Type B pancreatic cell (in vitro differentiated cells): Measurements from ENCODE around the gene HIVEP2. TPM values are rescaled to one million over a fixed set of nuclear protein-coding genes. Genes with fewer than 3 reads are reported as not detected.
A peak's percentile ranks its signal among the peaks of the same experiment; 100 is the strongest.

Experiments used
- DNase-seq: peaks from one replicate; pipeline ENCODE4 v3.0.0; 2021; ENCODE audit warnings: mixed read lengths; ENCODE audit not compliant: unreplicated experiment; ENCODE audit errors: extremely low spot score
- H3K27ac Mint-ChIP-seq: 2 replicates; pipeline ENCODE4 v1.8.0; 2021; ENCODE audit warnings: mild to moderate bottlenecking, mixed read lengths
- H3K27me3 Mint-ChIP-seq: 2 replicates; pipeline ENCODE4 v1.8.0; 2021; ENCODE audit warnings: mixed read lengths
- H3K36me3 Mint-ChIP-seq: 2 replicates; pipeline ENCODE4 v1.8.0; 2021; ENCODE audit warnings: mixed read lengths
- H3K4me1 Mint-ChIP-seq: one replicate; pipeline ENCODE4 v1.8.0; 2021; ENCODE audit warnings: mixed read lengths; ENCODE audit not compliant: unreplicated experiment
- H3K4me3 Mint-ChIP-seq: 2 replicates; pipeline ENCODE4 v1.8.0; 2021; ENCODE audit warnings: mild to moderate bottlenecking, mixed read lengths
- H3K9me3 Mint-ChIP-seq: 2 replicates; pipeline ENCODE4 v1.8.0; 2021; ENCODE audit warnings: mixed read lengths
- CTCF ChIP-seq: fragments of 200-600 bp; sonication (generic); conservative IDR thresholded peaks from 2 replicates; pipeline ENCODE4 v1.5.0; 2021; ENCODE audit warnings: antibody characterized with exemption, mild to moderate bottlenecking
- total RNA-seq: library from RNA; stranded (reverse); gene quantifications from 2 replicates; pipeline ENCODE4 v1.2.1, GENCODE V29; 2021; ENCODE audit warnings: low replicate concordance

Gene HIVEP2
- total RNA-seq, 1 donor from 2014 or later, result 12.3 TPM

- no peak for DNase-seq
- Mint-ChIP-seq H3K4me3 (no peak overlapping the region), H3K27me3 (no peaks in the 10 kb centered on the region), H3K4me1 (peaks cover 8% of the 10 kb centered on the region), H3K9me3 (no peaks in the 10 kb centered on the region), H3K36me3 (no peaks in the 10 kb centered on the region), H3K27ac (no peak overlapping the region)
- TF ChIP-seq CTCF, result no peak
Observed at GRCh38 chr6:142830807-142831206, 114.2 kb downstream of the HIVEP2 start.

DNA sequence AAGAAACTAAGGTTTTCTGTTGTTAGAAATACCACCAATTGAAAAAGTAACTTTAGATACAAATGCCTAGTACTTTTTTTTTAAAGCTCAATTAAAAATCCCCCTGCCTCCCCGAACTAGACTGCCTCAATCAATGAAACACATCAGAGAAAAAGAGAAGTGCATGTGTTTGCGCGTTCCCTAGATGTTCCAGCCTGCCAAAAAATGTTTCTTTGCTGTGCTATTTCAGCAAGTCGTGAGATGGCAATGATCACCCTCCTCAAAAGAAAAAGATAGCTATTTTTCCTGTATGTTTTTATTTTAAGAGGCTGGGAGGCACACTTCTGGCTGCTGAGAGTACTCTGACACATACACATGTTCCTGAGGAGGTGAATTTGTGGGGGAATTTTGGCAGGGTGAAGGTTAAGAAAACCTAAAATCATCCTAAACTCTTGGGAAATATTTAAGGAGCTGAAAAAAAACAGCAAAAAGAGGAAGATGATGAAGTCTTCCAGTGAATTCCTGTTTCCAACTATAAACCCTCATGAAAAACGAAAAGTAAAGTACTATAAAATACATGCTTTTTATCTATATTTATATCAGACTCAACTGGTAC, 114.8 kb downstream of the HIVEP2 start:
- TF ChIP-seq CTCF, result no peak
- Mint-ChIP-seq H3K36me3 (no peaks in the 10 kb centered on the region), H3K27ac (no peak overlapping the region), H3K4me3 (no peak overlapping the region), H3K9me3 (no peaks in the 10 kb centered on the region), H3K4me1 (peaks cover 8% of the 10 kb centered on the region), H3K27me3 (no peaks in the 10 kb centered on the region)
- DNase-seq, result no peak

DNA sequence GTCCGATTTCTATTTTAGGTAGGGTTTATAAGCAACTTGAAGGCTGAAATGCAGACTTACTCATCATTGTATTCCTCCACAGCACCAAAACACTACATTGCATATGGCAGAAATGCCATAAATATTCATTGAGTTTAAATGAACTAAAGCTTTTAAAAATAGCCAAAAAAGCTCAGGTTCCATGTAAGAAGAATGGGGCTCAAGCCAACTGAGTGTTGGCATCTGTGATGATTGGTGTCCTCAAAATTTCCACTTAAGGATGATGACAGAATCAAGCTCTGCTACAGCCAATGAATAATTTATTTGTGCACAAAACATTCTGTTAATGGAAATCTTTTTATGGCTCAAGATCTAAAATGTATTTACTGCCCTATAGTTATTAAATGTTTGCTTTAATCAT, 115.4 kb downstream of the HIVEP2 start:
- Mint-ChIP-seq H3K9me3 (no peaks in the 10 kb centered on the region), H3K27me3 (no peaks in the 10 kb centered on the region), H3K4me1 (peaks cover 10% of the 10 kb centered on the region), H3K36me3 (no peaks in the 10 kb centered on the region), H3K4me3 (no peak overlapping the region), H3K27ac (no peak overlapping the region)
- DNase-seq, result no peak
- no peak for TF ChIP-seq CTCF

GRCh38 chr6:142827991-142828390, 117.0 kb downstream of the HIVEP2 start:
- no peak for DNase-seq

GRCh38 chr6:142827369-142827768, 117.6 kb downstream of the HIVEP2 start:
- no peaks in the 10 kb centered on the region for H3K27me3 Mint-ChIP-seq
- TF ChIP-seq CTCF, result no peak

More at GRCh38 chr6:142827991-142828390, 117.0 kb downstream of the HIVEP2 start:
- Mint-ChIP-seq H3K27me3 (no peaks in the 10 kb centered on the region), H3K36me3 (peaks cover 3% of the 10 kb centered on the region), H3K4me3 (no peak overlapping the region), H3K27ac (peak overlapping the region; percentile 6), H3K9me3 (no peaks in the 10 kb centered on the region), H3K4me1 (peaks cover 13% of the 10 kb centered on the region)
- no peak for TF ChIP-seq CTCF

DNA sequence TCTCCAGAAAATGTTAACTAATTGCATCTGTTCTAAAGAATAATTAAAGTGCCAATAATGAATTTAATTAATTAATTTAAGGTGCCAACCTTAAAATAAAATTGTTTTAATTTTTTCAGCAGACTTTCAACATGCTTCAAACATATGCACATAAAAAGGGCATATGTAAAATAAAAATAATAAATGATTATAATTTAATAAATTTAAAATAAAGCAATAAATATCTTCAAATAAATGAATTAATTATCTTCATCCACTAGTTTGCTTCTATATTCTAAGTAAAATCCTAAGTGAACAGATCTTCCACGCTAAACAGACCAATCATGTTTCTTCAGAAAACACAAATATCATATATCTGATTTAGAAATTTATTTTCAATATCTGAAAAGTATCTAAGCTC, 119.2 kb downstream of the HIVEP2 start:
- H3K27ac Mint-ChIP-seq, result no peak overlapping the region
- TF ChIP-seq CTCF, result no peak
- DNase-seq, result no peak
- H3K4me3 Mint-ChIP-seq, result no peak overlapping the region
- peaks cover 13% of the 10 kb centered on the region for H3K4me1 Mint-ChIP-seq
- H3K36me3 Mint-ChIP-seq, result peaks cover 4% of the 10 kb centered on the region
- no peaks in the 10 kb centered on the region for H3K9me3 Mint-ChIP-seq
- no peaks in the 10 kb centered on the region for H3K27me3 Mint-ChIP-seq

More at GRCh38 chr6:142827369-142827768, 117.6 kb downstream of the HIVEP2 start:
- peaks cover 4% of the 10 kb centered on the region for H3K36me3 Mint-ChIP-seq
- no peak for DNase-seq
- peaks cover 13% of the 10 kb centered on the region for H3K4me1 Mint-ChIP-seq
- no peak overlapping the region for H3K27ac Mint-ChIP-seq
- H3K4me3 Mint-ChIP-seq, result no peak overlapping the region
- no peaks in the 10 kb centered on the region for H3K9me3 Mint-ChIP-seq
